Measurements from ENCODE around the gene GPR171.

The GPR171 gene

DNA sequence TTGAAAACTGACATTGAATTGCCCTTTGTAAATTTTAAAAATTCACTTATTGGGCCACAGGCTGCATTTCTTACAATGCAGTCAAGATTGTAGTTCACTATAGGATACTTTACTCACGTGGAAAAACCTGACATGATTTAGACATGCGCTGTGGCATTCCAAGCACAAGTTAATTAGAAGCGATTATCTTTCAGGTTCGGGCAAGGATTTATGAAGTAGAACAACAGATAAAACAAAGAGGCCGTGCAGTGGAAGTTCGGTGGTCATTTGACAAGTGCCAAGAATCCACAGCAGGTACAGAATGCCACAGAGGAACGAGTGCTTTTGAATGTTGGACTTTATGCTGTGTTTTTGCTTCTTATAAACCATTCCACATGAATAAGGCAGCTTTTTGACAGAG is 37.8 kb downstream of the GPR171 start:
- no peak for FAIRE-seq
- no peak for DNase-seq (ENCODE audit: insufficient read length, low spot score)
- TF ChIP-seq, protein P1, sequence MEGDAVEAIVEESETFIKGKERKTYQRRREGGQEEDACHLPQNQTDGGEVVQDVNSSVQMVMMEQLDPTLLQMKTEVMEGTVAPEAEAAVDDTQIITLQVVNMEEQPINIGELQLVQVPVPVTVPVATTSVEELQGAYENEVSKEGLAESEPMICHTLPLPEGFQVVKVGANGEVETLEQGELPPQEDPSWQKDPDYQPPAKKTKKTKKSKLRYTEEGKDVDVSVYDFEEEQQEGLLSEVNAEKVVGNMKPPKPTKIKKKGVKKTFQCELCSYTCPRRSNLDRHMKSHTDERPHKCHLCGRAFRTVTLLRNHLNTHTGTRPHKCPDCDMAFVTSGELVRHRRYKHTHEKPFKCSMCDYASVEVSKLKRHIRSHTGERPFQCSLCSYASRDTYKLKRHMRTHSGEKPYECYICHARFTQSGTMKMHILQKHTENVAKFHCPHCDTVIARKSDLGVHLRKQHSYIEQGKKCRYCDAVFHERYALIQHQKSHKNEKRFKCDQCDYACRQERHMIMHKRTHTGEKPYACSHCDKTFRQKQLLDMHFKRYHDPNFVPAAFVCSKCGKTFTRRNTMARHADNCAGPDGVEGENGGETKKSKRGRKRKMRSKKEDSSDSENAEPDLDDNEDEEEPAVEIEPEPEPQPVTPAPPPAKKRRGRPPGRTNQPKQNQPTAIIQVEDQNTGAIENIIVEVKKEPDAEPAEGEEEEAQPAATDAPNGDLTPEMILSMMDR (IDR thresholded peaks at IDR 0.05; ENCODE audit: insufficient read depth, missing control alignments): no peak

DNA sequence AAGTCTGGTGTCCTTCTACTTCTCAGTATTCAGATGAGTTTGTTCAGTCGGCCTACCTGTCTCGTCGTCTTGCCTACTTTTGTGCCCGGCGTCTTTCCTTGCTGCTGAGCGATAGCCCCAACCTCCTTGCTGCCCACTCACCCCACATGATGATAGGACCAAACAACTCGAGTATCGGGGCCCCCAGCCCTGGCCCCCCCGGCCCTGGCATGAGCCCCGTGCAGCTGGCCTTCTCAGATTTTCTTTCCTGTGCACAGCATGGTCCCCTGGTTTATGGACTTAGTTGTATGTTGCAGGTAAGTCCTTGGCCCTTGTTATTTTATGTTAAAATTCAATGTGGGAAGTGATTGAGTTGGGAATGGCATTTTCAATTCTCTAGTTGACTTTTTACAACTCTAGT is 43.2 kb downstream of the GPR171 start:
- FAIRE-seq (no peak), DNase-seq (ENCODE audit: insufficient read length, low spot score) (no peak)
- TF ChIP-seq, protein P1 (IDR thresholded peaks at IDR 0.05; ENCODE audit: insufficient read depth, missing control alignments): no peak

GRCh38 chr3:151156618-151157216 is 46.3 kb downstream of the GPR171 start:
- FAIRE-seq: no peak
- TF ChIP-seq, protein P1 (IDR thresholded peaks at IDR 0.05; ENCODE audit: insufficient read depth, missing control alignments): peak; percentile 72
- peak; percentile 16 for DNase-seq (ENCODE audit: insufficient read length, low spot score)

- no peak for FAIRE-seq
- no peak for DNase-seq (ENCODE audit: insufficient read length, low spot score)
- TF ChIP-seq, protein P1 (IDR thresholded peaks at IDR 0.05; ENCODE audit: insufficient read depth, missing control alignments): no peak
Measured at GRCh38 chr3:151155409-151156128, 47.4 kb downstream of the GPR171 start.

DNA sequence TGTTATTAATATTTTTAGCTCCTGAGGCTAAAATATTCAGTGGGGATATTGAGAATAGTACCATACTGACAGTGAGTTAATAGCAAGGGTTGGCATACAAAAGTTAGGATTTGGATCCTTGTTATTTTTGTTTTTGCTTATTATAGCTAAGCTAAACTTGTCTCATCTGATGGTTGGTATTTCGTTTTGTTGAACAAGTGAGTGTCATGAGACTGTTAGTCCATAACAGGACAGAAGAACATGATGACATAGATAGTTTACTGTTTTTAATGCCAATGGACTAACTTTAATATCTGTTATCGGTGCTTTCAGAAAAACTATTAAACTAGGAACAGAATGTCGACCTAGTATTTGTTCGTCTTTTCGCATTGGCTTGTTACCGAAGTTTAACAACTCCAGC is 48.5 kb downstream of the GPR171 start:
- DNase-seq (ENCODE audit: insufficient read length, low spot score) (no peak), FAIRE-seq (no peak)
- TF ChIP-seq, protein P1 (IDR thresholded peaks at IDR 0.05; ENCODE audit: insufficient read depth, missing control alignments): no peak

DNA sequence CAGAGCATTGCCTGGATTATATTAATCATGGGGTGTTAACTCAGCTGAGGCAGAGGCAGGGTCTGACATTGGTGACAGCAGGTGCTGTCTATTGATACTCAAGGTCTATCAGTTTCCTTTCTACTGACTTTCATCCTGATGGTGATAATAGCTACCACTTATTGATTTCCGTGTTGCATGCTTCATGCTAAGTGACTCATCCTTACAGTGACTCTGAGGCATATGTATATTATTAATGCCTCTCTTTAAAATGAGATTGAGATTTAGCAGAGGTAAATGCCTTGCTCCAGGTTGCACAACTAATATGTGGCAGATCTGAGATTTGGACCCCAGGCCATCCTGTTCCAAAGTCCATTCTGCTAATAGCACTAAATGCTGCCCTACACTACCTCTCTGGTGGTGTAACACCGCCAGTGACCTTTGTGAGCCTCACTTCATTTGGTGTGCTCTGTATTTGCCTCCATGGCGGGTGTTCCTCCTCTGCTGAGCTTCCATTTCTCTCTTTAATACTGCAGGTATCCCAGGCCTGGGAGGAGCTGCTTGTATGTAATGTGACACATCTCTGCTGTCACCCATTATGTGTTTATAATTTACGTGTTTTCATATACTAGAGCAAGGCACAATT is 50.4 kb downstream of the GPR171 start:
- TF ChIP-seq, protein P1 (IDR thresholded peaks at IDR 0.05; ENCODE audit: insufficient read depth, missing control alignments): no peak
- DNase-seq (ENCODE audit: insufficient read length, low spot score): no peak
- FAIRE-seq: no peak

Data from D721Med (cell line).